ENCODE results near the gene CDR2L.
"Not testable (repeated sequence)": the region's sequence is repeated elsewhere in the genome, so short reads cannot be mapped to it uniquely, and the experiment has no call there.

Gene CDR2L

DNA sequence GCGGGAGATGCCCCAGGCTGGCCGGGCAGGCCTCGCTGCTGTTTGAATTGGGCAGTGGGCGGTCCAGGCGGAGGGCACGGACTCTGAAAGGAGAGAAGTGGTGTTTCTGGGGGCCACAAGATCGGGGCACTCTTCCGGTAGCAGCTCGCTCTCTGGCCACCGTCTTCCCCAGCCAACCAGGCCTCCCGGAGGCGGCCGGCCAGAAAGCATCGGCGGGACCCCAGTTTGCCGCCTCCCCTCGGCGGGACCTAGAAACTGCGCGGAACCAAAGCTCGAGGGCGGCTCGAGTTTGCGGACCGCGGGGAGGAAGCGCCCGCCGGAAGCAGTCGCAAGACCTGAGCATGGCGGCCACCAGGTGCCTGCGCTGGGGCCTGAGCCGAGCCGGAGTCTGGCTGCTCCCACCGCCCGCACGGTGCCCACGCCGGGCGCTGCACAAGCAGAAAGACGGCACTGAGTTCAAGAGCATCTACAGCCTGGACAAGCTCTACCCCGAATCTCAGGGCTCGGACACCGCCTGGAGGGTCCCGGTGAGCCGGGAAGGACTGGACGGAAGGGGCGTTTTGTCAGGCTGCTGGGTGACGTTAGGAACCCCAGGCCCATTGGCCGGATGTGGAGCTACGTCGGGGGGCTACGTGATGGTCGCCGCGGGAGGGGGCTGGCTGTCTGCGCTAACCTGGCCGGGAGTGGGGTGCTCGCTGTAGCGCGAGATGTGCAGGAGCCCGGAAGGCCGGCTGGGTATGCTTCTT is 25.1 kb downstream of the CDR2L start, which contains the start of gene MRPL58:
TSS of gene MRPL58 (plus strand) at position 325 of the 746 bp plus-strand sequence. CDS start at position 342, 17 bp downstream.
- DNase-seq: peak; percentile 54 to 78 (median 60)

DNA sequence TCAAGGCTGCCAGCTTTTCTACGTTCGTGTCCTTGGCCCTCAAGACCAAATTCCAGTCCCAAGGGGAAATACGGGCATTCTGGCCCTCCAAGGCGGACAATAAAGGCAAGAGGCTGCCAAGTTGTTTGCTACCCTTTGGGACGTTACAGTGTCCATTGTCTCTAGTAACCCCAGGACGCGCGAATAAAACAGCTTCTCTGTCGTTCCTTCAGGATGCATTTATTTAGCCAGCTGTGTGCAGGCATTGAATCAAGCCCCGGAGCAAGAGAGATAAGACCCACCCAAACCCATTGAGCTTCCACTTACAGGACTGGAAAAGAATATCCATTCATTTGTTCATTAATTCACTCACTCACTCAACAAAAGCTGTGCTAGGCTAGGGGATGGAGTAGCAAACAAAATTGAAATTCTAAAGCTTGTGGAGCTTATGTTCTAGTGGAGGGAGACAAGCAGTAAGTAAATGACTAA is 25.7 kb downstream of the CDR2L start:
- DNase-seq: no peak

DNA sequence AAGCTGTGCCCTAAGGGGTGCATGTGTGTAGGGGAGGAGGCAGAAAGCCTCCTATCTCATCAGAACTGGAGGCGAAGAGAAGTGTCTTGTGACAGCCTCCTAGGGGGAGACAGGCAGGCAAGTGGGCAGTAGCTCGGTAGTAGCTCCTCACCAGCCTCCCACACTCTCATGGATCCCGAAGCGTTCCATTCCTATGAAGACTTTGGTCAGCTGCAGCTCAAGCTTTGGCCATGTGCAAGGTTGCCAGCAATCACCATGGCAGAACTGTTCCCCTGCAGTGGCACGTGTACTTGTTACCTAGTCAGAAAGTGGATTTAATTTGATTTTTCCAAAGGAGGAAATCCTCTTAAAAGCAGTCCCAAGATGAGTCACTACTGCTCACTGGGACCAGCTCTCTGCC is 31.7 kb downstream of the CDR2L start:
- no peak for DNase-seq

DNA sequence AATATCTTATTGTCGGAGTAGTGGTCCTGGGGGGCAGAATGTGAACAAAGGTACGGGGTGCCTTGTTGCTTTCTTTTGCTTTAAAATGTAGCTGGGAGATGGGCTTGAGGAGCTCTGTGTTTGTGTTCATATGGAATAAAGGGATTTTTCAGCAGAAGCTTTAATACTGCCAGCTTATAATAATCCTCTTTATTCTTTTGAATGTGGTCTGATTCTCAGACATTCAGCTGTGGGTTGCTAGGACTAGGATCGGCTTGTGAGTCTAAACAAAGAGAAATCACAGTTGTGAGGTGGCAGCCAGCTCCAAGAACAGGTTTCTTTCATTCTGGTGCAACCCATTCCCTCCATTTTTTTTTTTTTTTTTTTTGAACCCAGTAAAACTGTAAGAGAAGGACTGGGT is 32.3 kb downstream of the CDR2L start:
- DNase-seq: no peak

DNA sequence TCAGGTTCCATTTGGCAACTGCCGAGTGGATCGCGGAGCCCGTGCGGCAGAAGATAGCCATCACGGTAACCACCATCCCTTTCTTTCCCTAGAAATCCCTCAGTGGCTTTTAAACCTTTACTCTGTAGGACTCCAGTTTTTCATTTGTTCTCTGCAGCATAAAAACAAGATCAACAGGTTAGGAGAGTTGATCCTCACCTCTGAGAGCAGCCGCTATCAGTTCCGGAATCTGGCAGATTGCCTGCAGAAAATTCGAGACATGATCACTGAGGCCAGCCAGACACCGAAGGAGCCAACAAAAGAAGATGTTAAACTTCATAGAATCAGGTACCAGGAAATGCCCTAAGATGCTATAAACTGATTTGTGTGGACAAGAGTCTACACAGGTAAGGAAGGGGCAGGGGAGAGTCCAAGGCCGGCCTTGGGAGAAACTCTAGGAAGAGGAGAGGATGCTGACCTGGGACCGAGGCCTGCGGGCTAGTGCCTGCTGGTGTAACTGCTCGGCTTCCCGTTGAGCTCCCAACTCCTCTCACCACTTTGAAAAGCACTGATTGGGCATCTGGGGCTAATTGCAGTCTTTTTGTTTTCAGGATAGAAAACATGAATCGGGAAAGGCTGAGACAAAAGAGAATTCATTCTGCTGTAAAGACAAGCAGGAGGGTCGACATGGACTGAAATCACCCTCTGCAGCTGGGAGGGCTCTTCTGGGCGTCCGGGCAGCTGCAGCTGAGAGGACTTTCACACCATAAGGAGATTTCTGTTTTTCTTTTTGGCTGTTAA is 33.1 kb downstream of the CDR2L start:
- no peak for DNase-seq

DNA sequence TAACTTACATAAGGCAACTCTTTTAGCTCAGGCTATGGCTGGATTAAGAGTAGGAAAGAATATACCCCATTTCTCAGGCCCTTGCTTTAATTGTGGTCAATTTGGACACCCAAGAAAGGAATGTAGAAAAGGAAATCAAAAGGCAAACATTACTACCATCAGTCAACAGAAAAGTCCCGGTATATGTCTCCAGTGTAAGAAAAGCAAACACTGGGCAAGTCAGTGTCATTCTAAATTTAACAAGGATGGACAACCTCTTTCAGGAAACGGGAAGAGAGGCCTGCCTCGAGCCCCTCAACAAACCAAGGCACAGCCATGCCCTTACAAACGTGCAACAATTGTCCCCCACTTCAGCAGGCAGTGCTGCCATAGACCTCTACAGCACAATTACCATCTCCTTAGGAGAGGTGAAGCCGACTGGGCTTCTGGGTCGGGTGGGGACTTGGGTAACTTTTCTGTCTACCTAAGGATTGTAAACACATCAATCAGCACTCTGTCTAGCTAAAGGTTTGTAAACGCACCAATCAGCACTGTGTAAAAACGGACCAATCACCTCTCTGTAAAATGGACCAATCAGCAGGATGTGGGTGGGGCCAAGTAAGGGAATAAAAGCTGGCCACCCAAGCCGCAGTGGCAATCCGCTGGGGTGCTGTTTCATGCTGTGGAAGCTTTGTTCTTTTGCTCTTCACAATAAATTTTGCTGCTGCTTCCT is 37.4 kb downstream of the CDR2L start:
- peak in 1 of 4 experiments; percentile 12 for DNase-seq

DNA sequence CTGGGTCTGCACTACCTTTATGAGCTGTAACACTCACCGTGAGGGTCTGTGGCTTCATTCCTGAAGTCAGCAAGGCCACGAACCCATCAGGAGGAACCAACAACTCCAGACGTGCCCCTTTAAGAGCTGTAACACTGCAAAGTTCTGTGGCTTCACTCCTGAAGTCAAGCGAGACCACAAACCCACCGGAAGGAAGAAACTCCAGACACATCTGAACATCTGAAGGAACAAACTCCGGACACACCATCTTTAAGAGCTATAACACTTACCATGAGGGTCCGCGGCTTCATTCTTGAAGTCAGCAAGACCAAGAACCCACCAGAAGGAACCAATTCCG is 37.9 kb downstream of the CDR2L start:
- not testable (repeated sequence) for DNase-seq

DNA sequence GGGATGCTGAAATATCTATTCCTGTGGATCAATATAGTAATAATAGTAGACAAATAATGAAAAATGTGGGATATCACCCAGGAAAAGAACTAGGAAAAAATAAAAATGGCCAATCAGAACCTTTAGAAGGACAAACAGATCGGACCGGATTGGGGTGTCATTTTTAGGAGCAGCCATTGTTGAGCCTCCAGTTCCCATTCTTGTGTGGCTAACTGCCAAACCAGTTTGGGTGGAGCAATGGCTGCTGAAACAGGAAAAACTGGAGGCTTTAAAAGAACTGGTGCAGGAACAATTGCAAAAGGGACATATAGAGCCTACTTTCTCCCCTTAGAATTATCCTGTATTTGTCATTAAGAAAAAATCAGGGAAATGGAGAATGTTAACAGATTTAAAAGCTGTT is 39.2 kb downstream of the CDR2L start:
- not testable (repeated sequence) for DNase-seq

DNA sequence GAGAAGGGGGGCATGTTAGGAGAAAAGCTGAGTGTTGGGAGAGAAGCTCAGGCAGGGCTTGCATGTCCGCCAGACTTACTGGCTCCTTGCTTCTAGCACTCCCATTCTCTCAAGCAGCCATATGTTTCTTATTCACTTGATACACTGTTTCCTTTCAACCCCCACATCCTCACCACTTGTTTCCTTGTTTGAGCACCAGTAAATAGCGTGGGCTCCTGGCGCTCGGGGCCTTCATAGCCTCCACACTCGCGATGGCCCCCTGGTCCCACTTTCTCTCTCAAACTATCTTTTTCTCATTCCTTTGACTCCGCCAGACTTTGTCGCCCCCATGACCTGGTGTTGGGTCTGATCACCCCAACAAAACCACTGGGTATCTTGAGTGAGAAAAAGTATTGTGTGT is 42.7 kb downstream of the CDR2L start:
- DNase-seq: no peak

DNA sequence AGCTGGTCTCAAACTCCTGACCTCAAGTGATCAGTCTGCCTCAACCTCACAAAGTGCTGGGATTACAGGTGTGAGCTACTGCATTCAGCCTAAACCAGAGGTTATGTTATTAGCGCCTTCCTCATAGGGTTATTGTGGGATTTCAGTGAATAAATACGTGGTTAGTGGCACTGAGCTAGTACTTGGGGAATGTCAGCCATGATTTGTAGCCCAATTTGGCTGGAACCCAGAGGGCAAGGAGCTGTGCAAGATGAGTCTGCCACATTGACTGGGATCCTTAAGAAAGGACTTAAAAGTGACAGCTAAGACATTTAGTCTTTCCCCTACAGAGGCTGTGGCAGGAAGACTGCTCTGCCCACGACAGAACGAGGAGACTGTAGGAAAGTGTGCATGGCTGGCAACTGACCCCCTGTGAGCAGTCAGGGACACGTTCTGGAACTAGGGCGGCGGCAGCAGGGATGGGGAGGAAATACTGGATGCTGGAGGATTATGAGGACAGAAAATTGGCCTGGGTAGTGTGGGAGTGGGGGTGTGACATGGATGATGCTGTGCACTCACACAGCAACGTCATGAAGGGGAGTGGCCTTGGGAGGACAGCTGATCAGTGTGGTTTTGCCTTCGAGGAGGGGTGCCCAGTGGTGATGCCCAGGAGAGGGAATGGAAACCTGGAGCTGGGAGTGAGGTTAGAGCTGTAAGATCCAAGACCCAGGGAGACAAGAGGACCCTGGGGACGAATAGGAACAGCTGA is 44.7 kb downstream of the CDR2L start:
- DNase-seq: peak in 2 of 4 experiments; percentile 13 to 50

DNA sequence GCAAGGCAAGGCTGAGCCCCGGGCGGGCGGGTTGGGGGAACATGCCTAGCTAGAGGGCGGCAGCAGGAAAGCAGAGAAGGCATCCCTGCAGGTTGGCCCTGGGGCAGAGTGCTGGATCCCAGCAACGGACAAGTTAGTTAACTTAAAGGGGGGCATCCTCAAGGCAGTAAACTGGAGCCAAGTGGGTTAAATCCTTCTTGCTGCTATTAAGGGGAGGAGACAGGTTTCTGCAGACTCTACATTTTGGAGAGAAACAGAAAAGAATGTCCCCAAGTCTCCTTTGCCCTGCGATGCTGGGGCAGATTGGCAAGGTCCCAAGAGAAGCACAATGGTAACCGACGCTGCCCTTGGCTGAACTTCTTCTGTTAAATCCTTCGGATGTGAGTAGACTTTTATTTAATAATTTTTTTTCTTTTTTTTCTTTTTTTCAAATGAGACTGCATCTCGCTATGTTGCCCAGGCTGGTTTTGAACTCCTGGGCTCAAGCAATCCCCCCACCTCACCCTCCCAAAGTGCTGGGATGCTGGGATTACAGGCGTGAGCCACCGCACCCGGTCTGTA is 45.4 kb downstream of the CDR2L start:
- peak in 1 of 4 experiments; percentile 50 for DNase-seq

DNA sequence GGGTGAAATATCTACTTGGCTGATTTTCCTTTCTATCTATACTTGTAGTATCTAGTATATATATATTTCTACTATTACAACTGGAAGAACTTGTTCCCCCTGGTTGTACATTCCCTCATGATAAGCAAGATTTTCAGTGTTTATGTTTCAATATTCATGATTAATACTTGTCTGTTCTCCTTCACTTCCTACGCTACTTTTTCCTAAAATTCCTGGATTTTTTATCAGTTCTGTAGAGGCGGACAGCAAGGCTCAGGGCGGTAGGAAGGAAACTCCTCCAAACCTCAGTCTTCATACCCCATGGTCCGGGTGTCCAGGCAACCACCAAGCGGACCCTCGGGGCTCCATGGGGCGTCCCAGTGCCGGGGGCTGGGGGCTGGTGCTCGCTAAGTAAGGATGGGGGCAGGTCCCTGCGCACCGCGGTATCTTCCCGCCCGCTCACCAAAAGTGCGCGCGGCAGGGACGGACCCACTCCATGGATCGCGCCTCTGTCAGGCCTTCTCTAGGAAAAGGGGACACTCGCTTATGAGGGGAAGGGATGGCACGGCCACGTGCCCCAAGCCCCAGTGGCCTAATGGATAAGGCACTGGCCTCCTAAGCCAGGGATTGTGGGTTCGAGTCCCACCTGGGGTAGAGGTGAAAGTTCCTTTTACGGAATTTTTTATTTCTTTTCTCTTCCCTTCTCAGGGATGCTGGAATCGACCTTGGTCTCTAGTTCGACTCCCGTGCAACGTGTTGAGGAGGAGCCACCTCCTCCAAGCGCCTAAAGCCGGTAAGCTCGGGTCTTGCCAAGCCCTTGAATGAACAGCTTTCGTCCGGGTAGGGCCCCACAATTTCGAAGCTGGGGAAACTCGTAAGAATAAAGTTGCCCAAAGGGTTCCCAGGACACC is 46.2 kb downstream of the CDR2L start:
- peak; percentile 66 to 89 (median 79) for DNase-seq

DNA sequence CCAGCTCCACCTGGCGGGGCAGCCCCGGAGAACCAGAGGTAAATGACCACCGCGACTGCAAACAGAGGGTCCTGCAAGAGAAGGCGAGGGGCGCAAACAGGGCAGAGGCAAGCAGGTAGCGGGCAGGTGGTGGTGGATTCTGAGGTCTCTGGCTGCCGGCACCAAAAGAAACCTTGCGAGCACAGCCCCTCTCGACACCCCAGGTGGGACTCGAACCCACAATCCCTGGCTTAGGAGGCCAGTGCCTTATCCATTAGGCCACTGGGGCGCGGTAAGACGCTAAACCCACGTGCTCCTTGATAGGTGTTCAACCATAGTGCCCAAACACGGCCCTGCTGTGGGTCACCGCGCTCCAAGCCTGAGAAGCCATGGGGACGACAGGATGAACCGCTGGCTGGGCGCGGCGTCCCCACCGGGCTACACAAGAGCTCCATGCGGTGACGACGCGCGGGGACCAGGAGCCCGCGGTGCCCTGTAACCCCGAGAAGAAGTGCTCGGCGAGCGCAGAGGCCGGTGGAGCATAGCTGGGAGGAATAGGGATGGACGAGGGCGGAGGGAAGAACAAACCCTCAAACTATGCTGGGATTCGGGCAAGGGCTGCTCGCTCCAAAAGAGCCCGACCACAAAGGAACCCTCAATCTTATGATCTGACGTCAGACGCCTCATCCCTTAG is 46.9 kb downstream of the CDR2L start:
- DNase-seq: peak; percentile 68 to 87 (median 77)

DNA sequence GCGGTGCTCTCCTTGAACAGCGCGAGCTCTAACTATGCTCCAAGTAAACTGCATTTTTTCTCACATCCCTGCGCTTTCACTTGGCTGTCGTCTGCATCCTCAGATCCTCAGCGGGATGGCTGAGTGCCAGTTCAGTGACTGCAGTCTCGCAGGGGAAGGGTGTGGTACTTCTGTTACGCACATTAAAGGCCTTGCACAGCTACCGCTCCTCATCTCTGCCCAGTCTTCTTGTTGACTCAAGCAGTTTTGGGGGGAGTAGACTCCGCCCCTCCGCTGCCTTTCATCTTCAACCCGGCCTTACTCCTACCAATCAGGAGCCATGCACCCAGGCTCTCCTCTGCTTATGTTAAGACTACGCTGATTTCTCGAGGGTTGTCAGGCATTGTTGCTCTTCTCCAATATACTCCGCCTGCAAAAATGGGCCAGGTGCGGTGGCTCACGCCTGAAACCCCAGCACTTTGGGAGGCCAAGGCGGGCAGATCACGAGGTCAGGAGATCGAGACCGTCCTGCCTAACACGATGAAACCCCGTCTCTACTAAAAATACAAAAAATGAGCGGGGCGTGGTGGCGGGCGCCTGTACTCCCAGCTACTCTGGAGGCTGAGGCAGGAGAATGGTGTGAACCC is 49.3 kb downstream of the CDR2L start:
- DNase-seq: peak in 3 of 4 experiments; percentile 43 to 86 (median 86)

DNA sequence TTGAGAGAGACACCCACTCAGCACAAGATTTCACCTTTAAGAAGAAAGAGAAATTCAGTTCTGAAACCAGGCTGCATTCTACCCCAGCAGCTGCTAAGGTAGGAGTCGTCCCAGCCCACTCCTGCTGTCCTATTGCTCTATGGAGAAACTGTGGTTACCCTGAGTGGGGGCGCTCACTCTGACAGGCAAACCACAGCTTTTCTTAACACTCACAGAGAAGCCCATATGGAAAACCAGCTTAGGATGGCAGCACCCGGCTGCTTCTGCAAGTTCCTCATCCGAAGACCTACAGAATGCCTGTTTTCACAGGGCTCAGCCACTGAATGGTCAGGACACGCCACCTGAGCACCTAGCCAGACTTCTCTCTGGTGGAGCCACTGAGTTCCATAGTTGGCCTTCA is 51.8 kb downstream of the CDR2L start:
- no peak for DNase-seq

DNA sequence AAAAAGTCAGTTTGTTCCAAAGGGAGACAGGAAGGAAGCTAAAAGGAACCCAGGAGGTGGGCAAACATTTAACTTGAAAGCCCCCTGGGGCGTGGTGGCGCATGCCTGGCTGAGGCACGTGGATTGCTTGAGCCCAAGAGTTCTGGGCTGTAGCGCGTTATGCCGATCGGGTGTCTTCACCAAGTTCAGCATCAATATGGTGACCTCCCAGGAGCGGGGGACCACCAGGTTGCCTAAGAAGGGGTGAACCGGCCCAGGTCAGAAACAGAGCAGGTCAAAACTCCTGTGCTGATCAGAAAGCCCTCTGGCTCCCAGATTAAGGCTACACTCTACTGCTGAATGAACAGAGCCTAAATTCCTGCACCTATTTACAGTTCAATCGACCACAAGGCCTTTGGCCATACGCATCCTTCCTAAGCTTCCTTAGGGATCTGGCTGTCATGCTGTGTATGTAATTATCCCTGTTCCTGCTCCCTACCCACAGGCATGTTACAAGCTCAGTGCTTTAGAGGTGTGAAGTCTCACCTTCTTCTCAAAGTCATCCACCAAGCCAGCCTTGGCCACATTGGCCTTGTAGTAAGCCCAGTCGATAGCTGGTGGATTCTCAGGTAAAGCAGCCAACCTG is 54.3 kb downstream of the CDR2L start:
- no peak for DNase-seq

DNA sequence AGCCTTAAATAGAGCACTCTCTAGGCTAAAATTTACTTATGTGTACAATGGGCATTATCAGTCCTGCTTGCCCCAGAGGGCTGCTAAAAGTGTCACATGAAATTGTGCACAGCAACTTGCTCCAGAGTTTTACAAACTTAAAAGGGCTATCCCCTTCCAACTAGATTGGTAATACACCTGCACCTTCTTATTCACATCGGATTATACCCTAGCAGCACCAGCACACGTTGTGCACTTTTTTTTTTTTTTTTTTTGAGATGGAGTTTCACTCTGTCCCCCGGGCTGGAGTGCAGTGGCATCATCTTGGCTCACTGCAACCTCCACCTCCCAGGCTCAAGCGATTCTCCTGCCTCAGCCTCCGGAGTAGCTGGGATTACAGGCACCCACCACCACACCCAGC is 56.4 kb downstream of the CDR2L start:
- not testable (repeated sequence) for DNase-seq

DNA sequence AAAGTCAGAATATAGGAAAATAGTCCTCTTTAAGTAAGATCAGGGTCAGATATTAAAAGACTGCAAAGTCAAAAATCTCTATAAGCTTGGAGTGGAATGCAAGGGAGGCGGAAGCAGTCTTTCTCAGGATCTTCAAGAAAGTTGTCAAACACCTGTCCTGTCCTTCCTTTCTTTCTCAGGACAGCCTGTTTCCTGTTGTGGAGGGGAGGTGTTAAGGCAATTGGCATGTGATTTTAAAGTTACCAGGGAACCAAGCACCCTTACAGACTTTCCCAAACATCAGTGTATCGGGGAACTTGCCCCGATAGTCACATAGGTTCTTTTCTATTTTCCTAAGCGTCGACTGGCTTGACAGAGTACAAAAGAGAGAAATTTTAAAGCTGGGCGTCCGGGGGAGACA is 57.3 kb downstream of the CDR2L start:
- no peak for DNase-seq

DNA sequence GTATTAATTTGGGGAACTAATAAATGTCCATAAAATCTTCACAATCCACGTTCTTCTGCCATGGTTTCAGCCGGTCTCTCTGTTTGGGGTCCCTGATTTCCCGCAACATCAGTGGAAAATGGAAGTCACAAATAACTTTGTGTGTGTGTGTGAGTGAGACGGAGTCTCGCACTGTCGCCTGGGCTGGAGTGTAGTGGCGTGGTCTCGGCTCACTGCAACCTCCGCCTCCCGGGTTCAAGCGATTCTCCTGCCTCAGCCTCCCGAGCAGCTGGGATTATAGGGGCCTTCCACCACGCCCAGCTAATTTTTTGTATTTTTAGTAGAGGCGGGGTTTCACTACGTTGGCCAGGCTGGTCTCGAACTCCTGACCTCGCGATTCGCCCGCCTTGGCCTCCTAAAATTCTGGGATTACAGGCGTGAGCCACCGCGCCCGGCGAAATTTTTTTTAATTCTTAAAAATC is 58.5 kb downstream of the CDR2L start:
- not testable (repeated sequence) for DNase-seq

Data from activated naive CD4-positive, alpha-beta T cell (primary cell).